ENCODE results near the gene MCRIP1. TPM values are rescaled to one million over a fixed set of nuclear protein-coding genes. Genes with fewer than 3 reads are reported as not detected.

MCRIP1 gene
- total and polyA plus RNA-seq, 9 of the 15 experiments (the other 6 are each of a cell fraction or from before 2014, with no cell fraction given): 0.39 to 35.8 (median 9.7) TPM

GRCh38 chr17:81821603-81822311 lies 11.3 kb downstream of the MCRIP1 start:
- H4K20me1 ChIP-seq (replicated peaks; ENCODE audit: control insufficient read depth, insufficient read depth, low read length): no peaks in the 10 kb centered on the region
- no peak overlapping the region for H3K4me3 ChIP-seq
- WGBS (ENCODE audit: insufficient coverage, low coverage, missing lambda C conversion rate): 18% methylated on average over 20 of the region's 20 CpGs
- peaks cover 21 to 73% of the 10 kb centered on the region in 2 experiments for H3K4me1 ChIP-seq (replicated peaks in 1 of 2; ENCODE audit: control insufficient read depth in 2 of 2, insufficient read depth in 2 of 2, low read length in 2 of 2)
- peak overlapping the region; percentile 67; the same call in 1 of the 2 replicates for H3K4me2 ChIP-seq (ENCODE audit: insufficient read depth, low read length)
- no peaks in the 10 kb centered on the region for H3K27me3 ChIP-seq (ENCODE audit: control insufficient read depth in 2 of 2, insufficient read depth in 2 of 2, low read length in 2 of 2)
- POLR2A ChIA-PET: interaction anchor here (0.6 to 1.2 kb wide), 14 partner anchors 11 to 1071 kb away, joined by 3 to 5 read pairs (median 4); partner anchors contain the start of gene MCRIP1
- H3K9me1 ChIP-seq (ENCODE audit: control insufficient read depth, insufficient read depth, low read length): no peaks in the 10 kb centered on the region
- no TSS peak for BruUV-seq (replicated peaks)
- peak overlapping the region; percentile 69 to 93 for H3K9ac ChIP-seq (ENCODE audit: insufficient read depth in 1 of 2, low read depth in 2 of 2, low read length in 2 of 2)
- H3K9me3 ChIP-seq (replicated peaks; ENCODE audit: control insufficient read depth, insufficient read depth, low read depth, low read length): no peaks in the 10 kb centered on the region
- peak overlapping the region; percentile 84 for H3K27ac ChIP-seq (ENCODE audit: extremely low read depth, low read depth, low read length)
- CTCF ChIA-PET (ENCODE audit: low intra/inter-chr PET ratio): interaction anchor here (0.7 kb wide), 1 partner anchor 88 kb away, joined by 4 read pairs; no protein-coding TSS in a partner anchor
- in situ Hi-C loops (cut with MboI): no loop called here
- H2AFZ ChIP-seq (ENCODE audit: low read depth, low read length): peak overlapping the region; percentile 90
- no peaks in the 10 kb centered on the region for H3K36me3 ChIP-seq (ENCODE audit: control insufficient read depth, insufficient read depth, low read length)
- intact Hi-C loops (cut with micrococcal nuclease): loop anchor here (5.0 kb wide), 1 partner anchor 41 kb away; the partner anchor contains the start of gene P4HB
- no peaks in the 10 kb centered on the region for H3K79me2 ChIP-seq (ENCODE audit: control insufficient read depth, insufficient read depth, low read length)
- peak; percentile 82 for FAIRE-seq
- peak; percentile 90 to 94 (median 92) for DNase-seq (ENCODE audit: extremely low read depth in 1 of 4, low spot score in 3 of 4)
- ATAC-seq: peak; percentile 93
- TF ChIP-seq ZNF780A (CRISPR knock-in tag; IDR thresholded peaks at IDR 0.05): no peak
- no peak for TF ChIP-seq JUNB (CRISPR knock-in tag; conservative IDR thresholded peaks at IDR 0.05)
- no peak for TF ChIP-seq RBM15 (IDR thresholded peaks at IDR 0.05; ENCODE audit: insufficient read depth, low read length)
- TF ChIP-seq MIER1 (IDR thresholded peaks at IDR 0.05; ENCODE audit: low read depth): no peak
- 0 out of 2 replicates have a peak, but pooled peaks have one; percentile 61 for TF ChIP-seq ZNF644 (tag; IDR thresholded peaks at IDR 0.05; ENCODE audit: low read depth)
- no peak for TF ChIP-seq ZBED1 (IDR thresholded peaks at IDR 0.05)
- no peak for TF ChIP-seq ATF4 (CRISPR knock-in tag; IDR thresholded peaks at IDR 0.05)
- no peak for TF ChIP-seq HNRNPUL1 (IDR thresholded peaks at IDR 0.05; ENCODE audit: low read length)
- TF ChIP-seq ZNF12 (CRISPR knock-in tag; IDR thresholded peaks at IDR 0.05): no peak
- TF ChIP-seq ZNF212 (CRISPR knock-in tag; IDR thresholded peaks at IDR 0.05): no peak
- peak in 1 of 2 experiments; percentile 73; a peak in 1 of 4 replicates for TF ChIP-seq ZNF639 (CRISPR knock-in tag; conservative IDR thresholded peaks at IDR 0.05 in 1 of 2, IDR thresholded peaks at IDR 0.05 in 1 of 2)
- no peak; a peak in 1 of 4 replicates for TF ChIP-seq MLX (CRISPR knock-in tag; conservative IDR thresholded peaks at IDR 0.05)
- TF ChIP-seq RNF2 (IDR thresholded peaks at IDR 0.05): no peak; the same call in 1 of the 2 replicates
- no peak for TF ChIP-seq SRSF9 (IDR thresholded peaks at IDR 0.05; ENCODE audit: borderline replicate concordance, low read depth, low read length)
- TF ChIP-seq STAT5B (CRISPR knock-in tag; IDR thresholded peaks at IDR 0.05): no peak
- TF ChIP-seq TRIM24 (IDR thresholded peaks at IDR 0.05): peak in 1 of 2 experiments; percentile 27; a peak in 1 of 4 replicates

All from K562 (cell line).